Endodermal cell (in vitro differentiated cells): ENCODE data around the gene GET4. TPM values are rescaled to one million over a fixed set of nuclear protein-coding genes. Genes with fewer than 3 reads are reported as not detected.
A peak's percentile ranks its signal among the peaks of the same experiment; 100 is the strongest.

Experiments used
- DNase-seq: peaks from one replicate; pipeline ENCODE4 v3.0.0-alpha.2; 2017
- H3K27ac ChIP-seq: 2 replicates; pipeline ENCODE4 v1.5.1; 2013; ENCODE audit warnings: mild to moderate bottlenecking, low read depth, low read length, moderate library complexity
- H3K27me3 ChIP-seq: 2 replicates; pipeline ENCODE4 v1.6.1; 2013; ENCODE audit warnings: mild to moderate bottlenecking, low read length, moderate library complexity; ENCODE audit not compliant: insufficient read depth, control insufficient read depth, poor library complexity, severe bottlenecking
- H3K36me3 ChIP-seq: 2 replicates; pipeline ENCODE4 v1.7.0; 2013; ENCODE audit warnings: mild to moderate bottlenecking, low read length, moderate library complexity; ENCODE audit not compliant: control insufficient read depth, insufficient read depth
- H3K4me1 ChIP-seq: one replicate; pipeline ENCODE4 v1.7.0; 2013; ENCODE audit warnings: low read length; ENCODE audit not compliant: control insufficient read depth, insufficient read depth
- H3K4me3 ChIP-seq: 2 replicates; pipeline ENCODE4 v1.5.1; 2013; ENCODE audit warnings: mild to moderate bottlenecking, low read length, moderate library complexity
- H3K9ac ChIP-seq: 2 replicates; pipeline ENCODE4 v1.6.1; 2013; ENCODE audit warnings: mild to moderate bottlenecking, low read length, moderate library complexity; ENCODE audit not compliant: poor library complexity, severe bottlenecking; ENCODE audit errors: extremely low read depth
- H3K9me3 ChIP-seq: 2 replicates; pipeline ENCODE4 v1.6.1; 2013; ENCODE audit warnings: mild to moderate bottlenecking, low read length, moderate library complexity; ENCODE audit not compliant: control insufficient read depth
- H3K27ac Mint-ChIP-seq: 2 replicates; pipeline ENCODE4 v1.8.0; 2020; ENCODE audit warnings: mixed read lengths
- H3K27me3 Mint-ChIP-seq: 2 replicates; pipeline ENCODE4 v1.8.0; 2021; ENCODE audit warnings: mild to moderate bottlenecking, mixed read lengths; ENCODE audit not compliant: insufficient read depth
- H3K36me3 Mint-ChIP-seq: 2 replicates; pipeline ENCODE4 v1.8.0; 2020; ENCODE audit warnings: low read depth, mixed read lengths
- H3K4me1 Mint-ChIP-seq: 2 replicates; pipeline ENCODE4 v1.8.0; 2020; ENCODE audit warnings: mixed read lengths
- H3K4me3 Mint-ChIP-seq: 2 replicates; pipeline ENCODE4 v1.8.0; 2020; ENCODE audit warnings: mild to moderate bottlenecking, moderate library complexity, mixed read lengths
- H3K9me3 Mint-ChIP-seq: 2 replicates; pipeline ENCODE4 v1.8.0; 2020; ENCODE audit warnings: mild to moderate bottlenecking, mixed read lengths
- CTCF ChIP-seq: fragments of 200-600 bp; sonication (generic); conservative IDR thresholded peaks from 2 replicates; pipeline ENCODE4 v1.5.0; 2021; ENCODE audit warnings: antibody characterized with exemption, mild to moderate bottlenecking
- WGBS, 2 experiments: methylation state at CpG; one replicate each; pipeline versions ENCODE4 v1.1.5 to v1.1.7; 2013; ENCODE audit warnings: missing lambda C conversion rate in 2 of 2, mixed read lengths in 1 of 2; ENCODE audit not compliant: insufficient coverage in 1 of 2, insufficient read length in 1 of 2; 5-methylcytosine and 5-hydroxymethylcytosine counted together
- total RNA-seq, 2 donors: library from RNA; stranded (reverse); fragmentation: NEBNext Ultra II Directional in 1 of 2; extraction: Animal tissue kit (Norgen Biotek cat#: 25700) in 1 of 2; gene quantifications; 2 replicates in 1 of 2; 3 replicates in 1 of 2; pipeline ENCODE4 v1.2.1, GENCODE V29; 2021

Gene GET4
- total RNA-seq, 2 donors from 2014 or later, result 73.3 to 84.3 TPM

GRCh38 chr7:881441-882234 lies 5.3 kb downstream of the GET4 start:
- H3K9ac ChIP-seq, result no peak overlapping the region
- no peaks in the 10 kb centered on the region for H3K9me3 ChIP-seq
- no peaks in the 10 kb centered on the region for H3K27me3 ChIP-seq
- H3K27ac ChIP-seq, result no peak overlapping the region
- TF ChIP-seq CTCF, result no peak
- Mint-ChIP-seq H3K27ac (peak overlapping the region; percentile 25), H3K4me3 (no peak overlapping the region), H3K27me3 (no peaks in the 10 kb centered on the region), H3K9me3 (no peaks in the 10 kb centered on the region), H3K36me3 (peaks cover 17% of the 10 kb centered on the region), H3K4me1 (peaks cover 11% of the 10 kb centered on the region)
- peaks cover 23% of the 10 kb centered on the region for H3K36me3 ChIP-seq
- H3K4me1 ChIP-seq, result no peaks in the 10 kb centered on the region
- WGBS, 2 experiments, result 90 to 93% methylated on average over 16 to 20 of the region's 20 CpGs
- no peak for DNase-seq
- H3K4me3 ChIP-seq, result no peak overlapping the region

- peak overlapping the region; percentile 25 for H3K27ac Mint-ChIP-seq
Observed at GRCh38 chr7:882336-883035, 6.1 kb downstream of the GET4 start.

More at GRCh38 chr7:882336-883035, 6.1 kb downstream of the GET4 start:
- Mint-ChIP-seq H3K36me3 (peaks cover 17% of the 10 kb centered on the region), H3K9me3 (no peaks in the 10 kb centered on the region), H3K4me3 (no peak overlapping the region), H3K27me3 (no peaks in the 10 kb centered on the region), H3K4me1 (peaks cover 11% of the 10 kb centered on the region)
- Histone ChIP-seq H3K27me3 (no peaks in the 10 kb centered on the region), H3K27ac (no peak overlapping the region), H3K4me3 (no peak overlapping the region), H3K9ac (no peak overlapping the region), H3K36me3 (peaks cover 28% of the 10 kb centered on the region), H3K9me3 (no peaks in the 10 kb centered on the region), H3K4me1 (no peaks in the 10 kb centered on the region)
- no peak for TF ChIP-seq CTCF
- DNase-seq, result no peak
- 95 to 97% methylated on average over 34 to 37 of the region's 37 CpGs for WGBS, 2 experiments
